WTC11 (cell line): ENCODE results near the gene SERTAD3. TPM values are rescaled to one million over a fixed set of nuclear protein-coding genes. Genes with fewer than 3 reads are reported as not detected.
A peak's percentile ranks its signal among the peaks of the same experiment; 100 is the strongest.

Experiments used
- ATAC-seq: fragments of 200-7000 bp; cut with Tn5 transposase; 2 replicates; pipeline ENCODE4 v1.10.0; 2021; ENCODE audit warnings: mild to moderate bottlenecking, moderate library complexity
- CTCF ChIA-PET: fragments of 300-600 bp; sonication (Branson Sonifier 250); formaldehyde crosslinking; loops from one replicate; lab custom pipeline; 2021; ENCODE audit warnings: antibody characterized with exemption; lab: Charles Lee
- POLR2A ChIA-PET: fragments of 350-600 bp; sonication (Branson Sonifier 250); formaldehyde crosslinking; loops from one replicate; lab custom pipeline; 2021; ENCODE audit warnings: antibody characterized with exemption; lab: Charles Lee
- DNase-seq: peaks from one replicate; pipeline ENCODE4 v3.0.0; 2021; ENCODE audit warnings: low spot score
- H3K27ac Mint-ChIP-seq: 2 replicates; pipeline ENCODE4 v1.8.0; 2021; ENCODE audit warnings: mixed read lengths
- H3K27me3 Mint-ChIP-seq: 2 replicates; pipeline ENCODE4 v1.8.0; 2021; ENCODE audit warnings: low read depth, mild to moderate bottlenecking, moderate library complexity, mixed read lengths
- H3K36me3 Mint-ChIP-seq: 2 replicates; pipeline ENCODE4 v1.8.0; 2021; ENCODE audit warnings: mixed read lengths
- H3K4me1 Mint-ChIP-seq: 2 replicates; pipeline ENCODE4 v1.8.0; 2022; ENCODE audit warnings: mixed read lengths
- H3K4me3 Mint-ChIP-seq: 2 replicates; pipeline ENCODE4 v1.8.0; 2021; ENCODE audit warnings: mild to moderate bottlenecking, moderate library complexity, mixed read lengths
- H3K9me3 Mint-ChIP-seq: 2 replicates; pipeline ENCODE4 v1.8.0; 2021; ENCODE audit warnings: mixed read lengths
- CBFB ChIP-seq: sonication (generic); formaldehyde crosslinking; IDR thresholded peaks from 2 replicates; pipeline ENCODE4 v1.8.1; 2022; ENCODE audit warnings: mild to moderate bottlenecking, low read depth, missing genetic modification reagents
- GRHL2 ChIP-seq: fragments of 250-450 bp; sonication (Bioruptor Pico); IDR thresholded peaks from 2 replicates; pipeline ENCODE4 v1.8.0; 2022; ENCODE audit warnings: mild to moderate bottlenecking, moderate library complexity; ENCODE audit not compliant: insufficient replicate concordance, severe bottlenecking
- GTF2I ChIP-seq: fragments of 250-450 bp; sonication (Bioruptor Pico); conservative IDR thresholded peaks from 2 replicates; pipeline ENCODE4 v1.4.0; 2021; ENCODE audit warnings: mild to moderate bottlenecking
- KAT7 ChIP-seq: sonication (generic); formaldehyde crosslinking; IDR thresholded peaks from 2 replicates; pipeline ENCODE4 v1.8.1; 2023; ENCODE audit warnings: missing genetic modification reagents, mild to moderate bottlenecking, borderline replicate concordance
- MLX ChIP-seq: sonication (generic); formaldehyde crosslinking; IDR thresholded peaks from 2 replicates; pipeline ENCODE4 v1.8.1; 2023; ENCODE audit warnings: mild to moderate bottlenecking, missing genetic modification reagents, moderate library complexity
- NR3C1 ChIP-seq: sonication (generic); formaldehyde crosslinking; conservative IDR thresholded peaks from 2 replicates; pipeline ENCODE4 v1.8.1; 2023; ENCODE audit warnings: low read depth, mild to moderate bottlenecking, missing genetic modification reagents
- RORB ChIP-seq: fragments of 250-450 bp; sonication (Bioruptor Pico); IDR thresholded peaks from 2 replicates; pipeline ENCODE4 v1.9.0; 2021; ENCODE audit warnings: mild to moderate bottlenecking
- SOX15 ChIP-seq: fragments of 250-450 bp; sonication (Bioruptor Pico); IDR thresholded peaks from 2 replicates; pipeline ENCODE4 v1.9.0; 2021; ENCODE audit warnings: mild to moderate bottlenecking
- SP1 ChIP-seq: sonication (generic); formaldehyde crosslinking; conservative IDR thresholded peaks from 2 replicates; pipeline ENCODE4 v1.8.1; 2022; ENCODE audit warnings: missing genetic modification reagents
- TCF7 ChIP-seq: sonication (generic); formaldehyde crosslinking; IDR thresholded peaks from 2 replicates; pipeline ENCODE4 v1.8.0; 2022; ENCODE audit warnings: mild to moderate bottlenecking, low read depth, missing genetic modification reagents, moderate library complexity
- TEAD1 ChIP-seq: sonication (generic); formaldehyde crosslinking; IDR thresholded peaks from 2 replicates; pipeline ENCODE4 v1.8.0; 2022; ENCODE audit warnings: mild to moderate bottlenecking, missing genetic modification reagents
- ZNF138 ChIP-seq: sonication (generic); formaldehyde crosslinking; conservative IDR thresholded peaks from 2 replicates; pipeline ENCODE4 v1.8.1; 2022; ENCODE audit warnings: mild to moderate bottlenecking, moderate library complexity, missing genetic modification reagents
- ZNF317 ChIP-seq: sonication (generic); formaldehyde crosslinking; IDR thresholded peaks from 2 replicates; pipeline ENCODE4 v1.8.1; 2023; ENCODE audit warnings: low read depth, mild to moderate bottlenecking, moderate library complexity, missing genetic modification reagents, borderline replicate concordance
- ZNF396 ChIP-seq: fragments of 250-450 bp; sonication (Bioruptor Pico); IDR thresholded peaks from 2 replicates; pipeline ENCODE4 v1.8.0; 2021; ENCODE audit warnings: mild to moderate bottlenecking, moderate library complexity, borderline replicate concordance
- ZNF416 ChIP-seq: fragments of 250-450 bp; sonication (Bioruptor Pico); IDR thresholded peaks from 2 replicates; pipeline ENCODE4 v1.9.0; 2021; ENCODE audit warnings: mild to moderate bottlenecking, inconsistent platforms
- ZNF425 ChIP-seq: fragments of 250-450 bp; sonication (Bioruptor Pico); conservative IDR thresholded peaks from 2 replicates; pipeline ENCODE4 v1.9.0; 2021; ENCODE audit warnings: mild to moderate bottlenecking
- ZNF671 ChIP-seq: fragments of 250-450 bp; sonication (Bioruptor Pico); IDR thresholded peaks from 2 replicates; pipeline ENCODE4 v1.8.0; 2021; ENCODE audit warnings: mild to moderate bottlenecking
- total RNA-seq: library from RNA; stranded (reverse); gene quantifications from 3 replicates; pipeline ENCODE4 v1.2.3, GENCODE V29; 2021
- TF ChIP-seq, protein P1 (sequence below): sonication (generic); formaldehyde crosslinking; IDR thresholded peaks from 2 replicates; pipeline ENCODE4 v1.8.1; 2023; ENCODE audit warnings: mild to moderate bottlenecking, missing genetic modification reagents
- TF ChIP-seq, protein P2 (sequence below): sonication (generic); formaldehyde crosslinking; IDR thresholded peaks from 2 replicates; pipeline ENCODE4 v1.8.1; 2022; ENCODE audit warnings: mild to moderate bottlenecking, missing genetic modification reagents, moderate library complexity, borderline replicate concordance
- TF ChIP-seq, protein P3 (sequence below): fragments of 250-450 bp; sonication (Bioruptor Pico); IDR thresholded peaks from 2 replicates; pipeline ENCODE4 v2.1.2; 2022; ENCODE audit warnings: mild to moderate bottlenecking, moderate library complexity
- TF ChIP-seq, protein P4 (sequence below): sonication (generic); formaldehyde crosslinking; IDR thresholded peaks from 2 replicates; pipeline ENCODE4 v1.8.0; 2023; ENCODE audit warnings: missing genetic modification reagents

Gene SERTAD3
- total RNA-seq, 1 experiment from 2014 or later, result 33.6 TPM

DNA sequence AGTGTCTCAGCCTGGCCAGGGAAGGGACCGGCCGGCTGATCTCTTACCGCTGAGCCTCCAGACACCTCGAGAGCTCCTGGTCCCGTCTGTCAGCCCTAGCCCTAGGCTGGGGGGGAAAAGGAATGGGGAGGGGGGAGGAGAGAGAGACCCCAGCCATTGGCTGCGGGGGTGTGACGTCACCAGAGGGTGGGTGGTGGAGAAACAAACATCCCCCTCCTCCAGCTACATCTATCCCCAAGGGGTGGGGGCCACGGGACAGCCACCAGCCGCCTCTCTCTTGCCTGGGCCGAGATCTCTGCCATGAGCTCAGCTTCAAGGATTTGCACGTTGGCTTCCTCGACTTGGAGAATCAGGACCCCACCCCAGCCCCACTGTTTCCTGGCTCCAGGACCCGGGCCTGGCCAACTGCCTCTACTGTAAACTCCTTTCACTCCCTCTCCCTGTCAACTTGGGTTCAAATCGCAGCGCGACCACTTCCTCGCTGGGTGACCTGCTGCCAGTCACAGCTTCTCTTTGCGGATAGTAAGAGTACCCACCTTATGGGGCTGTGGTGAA lies 30.8 kb downstream of the SERTAD3 start, which contains the start of gene PRX:
PRX (minus strand) TSS at position 88 of the 555 bp plus-strand sequence. CDS start 5,446 bp downstream, outside the sequence.
- no peak for TF ChIP-seq RORB (CRISPR knock-in tag)
- TF ChIP-seq SP1 (CRISPR knock-in tag), result 0 out of 2 replicates have a peak, but pooled peaks have one; percentile 27
- DNase-seq (peak; percentile 88), ATAC-seq (peak; percentile 71)
- no peaks in the 10 kb centered on the region for H3K27me3 Mint-ChIP-seq
- H3K27ac Mint-ChIP-seq, result peak within 1 kb of the TSS; percentile 95
- H3K36me3 Mint-ChIP-seq, result no peaks in the 10 kb centered on the region
- H3K9me3 Mint-ChIP-seq, result no peaks in the 10 kb centered on the region
- peak within 1 kb of the TSS; percentile 62 for H3K4me3 Mint-ChIP-seq
- CTCF ChIA-PET, result interaction anchor here (0.6 to 2.2 kb wide), 10 partner anchors 7 to 190 kb away, joined by 3 to 9 read pairs (median 4); partner anchors contain the start of gene SERTAD3
- POLR2A ChIA-PET, result interaction anchor here (0.6 to 2.2 kb wide), 6 partner anchors 10 to 147 kb away, joined by 3 to 11 read pairs (median 7); partner anchors contain the start of gene SERTAD1
- H3K4me1 Mint-ChIP-seq, result peaks cover 43% of the 10 kb centered on the region

DNA sequence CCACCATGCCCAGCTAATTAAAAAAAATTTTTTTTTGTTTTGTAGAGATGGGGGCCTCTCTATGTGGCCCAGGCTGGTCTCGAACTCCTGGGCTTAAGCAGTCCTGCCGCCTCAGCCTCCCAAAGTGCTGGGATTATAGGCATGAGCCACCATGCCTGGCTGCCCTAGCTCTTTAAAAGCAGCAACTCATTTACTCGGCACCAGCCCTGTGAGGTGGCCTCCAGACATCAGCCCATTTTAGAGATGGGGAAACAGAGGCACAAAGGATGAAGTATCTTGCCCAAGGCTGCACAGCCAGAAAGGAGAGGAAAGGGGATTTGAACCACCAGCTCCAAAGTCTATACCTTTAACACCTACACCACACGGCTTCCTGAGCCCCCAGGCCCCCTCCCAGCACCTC lies 31.3 kb downstream of the SERTAD3 start:
- Mint-ChIP-seq H3K27ac (peak overlapping the region; percentile 49; the same call in 1 of the 2 replicates), H3K9me3 (no peaks in the 10 kb centered on the region), H3K4me3 (peak overlapping the region; percentile 62), H3K36me3 (no peaks in the 10 kb centered on the region), H3K27me3 (no peaks in the 10 kb centered on the region), H3K4me1 (peaks cover 43% of the 10 kb centered on the region)
- POLR2A ChIA-PET, result interaction anchor here (0.6 to 2.2 kb wide), 6 partner anchors 9 to 146 kb away, joined by 3 to 11 read pairs (median 7); partner anchors contain the start of gene SERTAD1
- ATAC-seq (no peak), DNase-seq (no peak)
- CTCF ChIA-PET, result interaction anchor here (0.5 to 2.2 kb wide), 11 partner anchors 8 to 222 kb away, joined by 3 to 9 read pairs (median 4); partner anchors contain the start of gene SERTAD3
- TF ChIP-seq, protein P1, sequence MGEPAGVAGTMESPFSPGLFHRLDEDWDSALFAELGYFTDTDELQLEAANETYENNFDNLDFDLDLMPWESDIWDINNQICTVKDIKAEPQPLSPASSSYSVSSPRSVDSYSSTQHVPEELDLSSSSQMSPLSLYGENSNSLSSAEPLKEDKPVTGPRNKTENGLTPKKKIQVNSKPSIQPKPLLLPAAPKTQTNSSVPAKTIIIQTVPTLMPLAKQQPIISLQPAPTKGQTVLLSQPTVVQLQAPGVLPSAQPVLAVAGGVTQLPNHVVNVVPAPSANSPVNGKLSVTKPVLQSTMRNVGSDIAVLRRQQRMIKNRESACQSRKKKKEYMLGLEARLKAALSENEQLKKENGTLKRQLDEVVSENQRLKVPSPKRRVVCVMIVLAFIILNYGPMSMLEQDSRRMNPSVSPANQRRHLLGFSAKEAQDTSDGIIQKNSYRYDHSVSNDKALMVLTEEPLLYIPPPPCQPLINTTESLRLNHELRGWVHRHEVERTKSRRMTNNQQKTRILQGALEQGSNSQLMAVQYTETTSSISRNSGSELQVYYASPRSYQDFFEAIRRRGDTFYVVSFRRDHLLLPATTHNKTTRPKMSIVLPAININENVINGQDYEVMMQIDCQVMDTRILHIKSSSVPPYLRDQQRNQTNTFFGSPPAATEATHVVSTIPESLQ (CRISPR knock-in tag), result no peak
- no peak for TF ChIP-seq ZNF317 (CRISPR knock-in tag)
- TF ChIP-seq GRHL2, result no peak
- TF ChIP-seq, protein P2, sequence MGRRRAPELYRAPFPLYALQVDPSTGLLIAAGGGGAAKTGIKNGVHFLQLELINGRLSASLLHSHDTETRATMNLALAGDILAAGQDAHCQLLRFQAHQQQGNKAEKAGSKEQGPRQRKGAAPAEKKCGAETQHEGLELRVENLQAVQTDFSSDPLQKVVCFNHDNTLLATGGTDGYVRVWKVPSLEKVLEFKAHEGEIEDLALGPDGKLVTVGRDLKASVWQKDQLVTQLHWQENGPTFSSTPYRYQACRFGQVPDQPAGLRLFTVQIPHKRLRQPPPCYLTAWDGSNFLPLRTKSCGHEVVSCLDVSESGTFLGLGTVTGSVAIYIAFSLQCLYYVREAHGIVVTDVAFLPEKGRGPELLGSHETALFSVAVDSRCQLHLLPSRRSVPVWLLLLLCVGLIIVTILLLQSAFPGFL (CRISPR knock-in tag), result no peak
- TF ChIP-seq CBFB (CRISPR knock-in tag), result no peak
- peak; percentile 83 for TF ChIP-seq GTF2I
- no peak for TF ChIP-seq ZNF425 (CRISPR knock-in tag)

- DNase-seq (no peak), ATAC-seq (no peak)
- CTCF ChIA-PET, result interaction anchor here (1.1 to 2.2 kb wide), 3 partner anchors 9 to 223 kb away, joined by 4 to 9 read pairs (median 8); no protein-coding TSS in a partner anchor
- no peak overlapping the region for H3K4me3 Mint-ChIP-seq
- H3K27me3 Mint-ChIP-seq, result no peaks in the 10 kb centered on the region
- peaks cover 39% of the 10 kb centered on the region for H3K4me1 Mint-ChIP-seq
- H3K36me3 Mint-ChIP-seq, result no peaks in the 10 kb centered on the region
- POLR2A ChIA-PET, result interaction anchor here (1.5 kb wide), 1 partner anchor 31 kb away, joined by 4 read pairs; no protein-coding TSS in a partner anchor
- H3K27ac Mint-ChIP-seq, result peak overlapping the region; percentile 85
- H3K9me3 Mint-ChIP-seq, result no peaks in the 10 kb centered on the region
- TF ChIP-seq NR3C1 (CRISPR knock-in tag) (no peak), TEAD1 (no peak), ZNF396 (CRISPR knock-in tag) (no peak), ZNF416 (no peak), TCF7 (CRISPR knock-in tag) (no peak), KAT7 (CRISPR knock-in tag) (no peak), ZNF671 (CRISPR knock-in tag) (no peak), MLX (CRISPR knock-in tag) (no peak), SOX15 (CRISPR knock-in tag) (no peak), ZNF317 (CRISPR knock-in tag) (no peak), ZNF138 (CRISPR knock-in tag) (no peak)
- TF ChIP-seq, protein P3, sequence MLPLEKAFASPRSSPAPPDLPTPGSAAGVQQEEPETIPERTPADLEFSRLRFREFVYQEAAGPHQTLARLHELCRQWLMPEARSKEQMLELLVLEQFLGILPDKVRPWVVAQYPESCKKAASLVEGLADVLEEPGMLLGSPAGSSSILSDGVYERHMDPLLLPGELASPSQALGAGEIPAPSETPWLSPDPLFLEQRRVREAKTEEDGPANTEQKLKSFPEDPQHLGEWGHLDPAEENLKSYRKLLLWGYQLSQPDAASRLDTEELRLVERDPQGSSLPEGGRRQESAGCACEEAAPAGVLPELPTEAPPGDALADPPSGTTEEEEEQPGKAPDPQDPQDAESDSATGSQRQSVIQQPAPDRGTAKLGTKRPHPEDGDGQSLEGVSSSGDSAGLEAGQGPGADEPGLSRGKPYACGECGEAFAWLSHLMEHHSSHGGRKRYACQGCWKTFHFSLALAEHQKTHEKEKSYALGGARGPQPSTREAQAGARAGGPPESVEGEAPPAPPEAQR (CRISPR knock-in tag), result no peak
- TF ChIP-seq, protein P4, sequence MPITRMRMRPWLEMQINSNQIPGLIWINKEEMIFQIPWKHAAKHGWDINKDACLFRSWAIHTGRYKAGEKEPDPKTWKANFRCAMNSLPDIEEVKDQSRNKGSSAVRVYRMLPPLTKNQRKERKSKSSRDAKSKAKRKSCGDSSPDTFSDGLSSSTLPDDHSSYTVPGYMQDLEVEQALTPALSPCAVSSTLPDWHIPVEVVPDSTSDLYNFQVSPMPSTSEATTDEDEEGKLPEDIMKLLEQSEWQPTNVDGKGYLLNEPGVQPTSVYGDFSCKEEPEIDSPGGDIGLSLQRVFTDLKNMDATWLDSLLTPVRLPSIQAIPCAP (CRISPR knock-in tag), result no peak
Observed at GRCh38 chr19:40411958-40412499, 32.1 kb downstream of the SERTAD3 start.
